Osteocyte (in vitro differentiated cells): ENCODE results near the gene NUFIP1. TPM values are rescaled to one million over a fixed set of nuclear protein-coding genes. Genes with fewer than 3 reads are reported as not detected.

Source experiments
- DNase-seq: peaks from one replicate; pipeline ENCODE4 v3.0.0; 2021; ENCODE audit warnings: mixed read lengths; ENCODE audit not compliant: unreplicated experiment; ENCODE audit errors: extremely low spot score
- H3K27ac Mint-ChIP-seq: one replicate; pipeline ENCODE4 v1.8.0; 2021; ENCODE audit warnings: mild to moderate bottlenecking, mixed read lengths; ENCODE audit not compliant: unreplicated experiment
- H3K27me3 Mint-ChIP-seq: one replicate; pipeline ENCODE4 v1.8.0; 2021; ENCODE audit warnings: mixed read lengths; ENCODE audit not compliant: unreplicated experiment
- H3K36me3 Mint-ChIP-seq: one replicate; pipeline ENCODE4 v1.8.0; 2021; ENCODE audit warnings: mixed read lengths; ENCODE audit not compliant: unreplicated experiment
- H3K4me1 Mint-ChIP-seq: one replicate; pipeline ENCODE4 v1.8.0; 2021; ENCODE audit warnings: mixed read lengths; ENCODE audit not compliant: unreplicated experiment
- H3K4me3 Mint-ChIP-seq: one replicate; pipeline ENCODE4 v1.8.0; 2021; ENCODE audit warnings: mild to moderate bottlenecking, moderate library complexity, mixed read lengths; ENCODE audit not compliant: unreplicated experiment
- H3K9me3 Mint-ChIP-seq: one replicate; pipeline ENCODE4 v1.8.0; 2021; ENCODE audit warnings: mixed read lengths; ENCODE audit not compliant: unreplicated experiment
- CTCF ChIP-seq: fragments of 200-600 bp; sonication (generic); IDR thresholded peaks from 2 replicates; pipeline ENCODE4 v1.5.0; 2021; ENCODE audit warnings: antibody characterized with exemption, mild to moderate bottlenecking, moderate library complexity
- total RNA-seq: library from RNA; stranded (reverse); gene quantifications from 2 replicates; pipeline ENCODE4 v1.2.1, GENCODE V29; 2021

NUFIP1 gene
- total RNA-seq, 1 donor from 2014 or later = 6.9 TPM

GRCh38 chr13:44908712-44909111, 80.6 kb downstream of the NUFIP1 start:
- H3K36me3 Mint-ChIP-seq = no peaks in the 10 kb centered on the region
- H3K4me3 Mint-ChIP-seq = no peak overlapping the region
- no peaks in the 10 kb centered on the region for H3K9me3 Mint-ChIP-seq
- H3K4me1 Mint-ChIP-seq = peaks cover 33% of the 10 kb centered on the region
- H3K27ac Mint-ChIP-seq = no peak overlapping the region
- DNase-seq = no peak
- no peak for TF ChIP-seq CTCF
- H3K27me3 Mint-ChIP-seq = no peaks in the 10 kb centered on the region

- peaks cover 37% of the 10 kb centered on the region for H3K4me1 Mint-ChIP-seq
- no peaks in the 10 kb centered on the region for H3K27me3 Mint-ChIP-seq
- H3K4me3 Mint-ChIP-seq = no peak overlapping the region
- no peak for DNase-seq
- H3K27ac Mint-ChIP-seq = no peak overlapping the region
- H3K9me3 Mint-ChIP-seq = no peaks in the 10 kb centered on the region
- no peaks in the 10 kb centered on the region for H3K36me3 Mint-ChIP-seq
- TF ChIP-seq CTCF = no peak
Measured at GRCh38 chr13:44908266-44908665, 81.0 kb downstream of the NUFIP1 start.

DNA sequence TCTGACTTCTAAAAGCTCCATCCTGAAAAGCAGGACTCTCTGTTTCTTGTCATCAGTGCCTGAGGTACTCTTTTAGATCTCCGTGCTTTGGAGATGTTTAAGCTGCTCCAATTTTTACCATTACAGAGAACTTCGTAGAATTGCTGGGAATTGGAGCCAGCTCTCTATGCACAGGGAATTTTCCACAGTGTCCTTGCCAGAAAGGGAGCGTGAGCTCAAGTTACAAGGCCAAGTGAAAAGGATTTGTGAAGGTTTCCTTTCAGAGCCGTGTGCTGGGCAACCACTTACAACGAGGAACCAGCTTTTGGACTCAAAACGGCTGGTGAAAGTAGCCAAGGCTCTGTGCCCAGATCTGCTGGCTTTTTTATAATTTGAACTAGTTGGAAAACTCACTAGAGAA, 82.6 kb downstream of the NUFIP1 start:
- Mint-ChIP-seq H3K9me3 (no peaks in the 10 kb centered on the region), H3K4me3 (no peak overlapping the region)

DNA sequence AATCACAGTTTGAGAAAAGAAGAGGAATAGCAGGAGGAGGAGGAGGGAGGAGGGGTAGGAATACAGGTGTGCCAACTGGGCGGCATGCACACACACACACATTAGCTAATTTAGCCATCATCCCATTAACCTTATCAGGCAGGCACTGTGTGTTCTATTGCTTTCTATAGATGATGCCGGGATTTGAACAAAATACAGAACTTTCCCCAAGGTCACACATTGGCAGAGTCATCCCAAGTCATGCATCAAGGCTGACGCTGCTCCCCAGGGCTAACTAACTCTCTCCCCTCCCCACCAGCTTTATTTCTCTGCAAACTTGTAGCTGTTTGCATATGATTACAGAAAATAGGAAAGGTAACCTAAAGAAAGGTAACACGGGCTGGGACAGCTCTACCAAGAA, 83.0 kb downstream of the NUFIP1 start:
- Mint-ChIP-seq H3K27ac (peak overlapping the region; percentile 95), H3K4me1 (peaks cover 37% of the 10 kb centered on the region), H3K9me3 (no peaks in the 10 kb centered on the region), H3K36me3 (no peaks in the 10 kb centered on the region), H3K4me3 (no peak overlapping the region), H3K27me3 (no peaks in the 10 kb centered on the region)
- no peak for DNase-seq
- no peak for TF ChIP-seq CTCF

More for the DNA sequence above, 82.6 kb downstream of the NUFIP1 start:
- no peak for TF ChIP-seq CTCF
- Mint-ChIP-seq H3K36me3 (no peaks in the 10 kb centered on the region), H3K27me3 (no peaks in the 10 kb centered on the region), H3K27ac (peak overlapping the region; percentile 95), H3K4me1 (peaks cover 37% of the 10 kb centered on the region)
- DNase-seq = no peak

GRCh38 chr13:44905556-44905955, 83.7 kb downstream of the NUFIP1 start:
- no peaks in the 10 kb centered on the region for H3K9me3 Mint-ChIP-seq
- no peaks in the 10 kb centered on the region for H3K27me3 Mint-ChIP-seq
- peak overlapping the region; percentile 95 for H3K27ac Mint-ChIP-seq
- DNase-seq = no peak
- H3K4me1 Mint-ChIP-seq = peaks cover 37% of the 10 kb centered on the region
- no peak overlapping the region for H3K4me3 Mint-ChIP-seq
- TF ChIP-seq CTCF = no peak
- H3K36me3 Mint-ChIP-seq = no peaks in the 10 kb centered on the region
